Panc1 (cell line): Measurements from ENCODE around the gene CLPTM1. TPM values are rescaled to one million over a fixed set of nuclear protein-coding genes. Genes with fewer than 3 reads are reported as not detected.

Experiments used
- ATAC-seq: fragments of 200-7000 bp; cut with Tn5 transposase; 2 replicates; pipeline ENCODE4 v1.9.1; 2020; ENCODE audit warnings: mild to moderate bottlenecking, moderate library complexity
- BruUV-seq: library from RNA; stranded (reverse); fragments of 400-500 nt; replicated peaks from 2 replicates; lab custom pipeline; 2021; lab: Mats Ljungman, UMichigan
- CTCF ChIA-PET: fragments of 300-600 bp; sonication (Branson Sonifier 250); formaldehyde crosslinking; loops from one replicate; lab custom pipeline; 2022; ENCODE audit warnings: antibody characterized with exemption; lab: Charles Lee
- POLR2A ChIA-PET: fragments of 300-600 bp; sonication (Branson Sonifier 250); formaldehyde crosslinking; loops from one replicate; lab custom pipeline; 2022; ENCODE audit warnings: antibody characterized with exemption; lab: Charles Lee
- DNase-seq: peaks from one replicate; pipeline ENCODE4 v3.0.0-alpha.2; 2010; ENCODE audit warnings: low read depth, low spot score
- H3K27ac ChIP-seq: 2 replicates; pipeline ENCODE4 v1.5.1; 2011; ENCODE audit warnings: mild to moderate bottlenecking, low read length, inconsistent platforms
- H3K27me3 ChIP-seq: fragments of 200-500 bp; sonication (Bioruptor generic); 2 replicates; pipeline ENCODE4 v1.6.0; 2014; ENCODE audit warnings: low read length, inconsistent platforms; ENCODE audit not compliant: control insufficient read depth, insufficient read depth
- H3K36me3 ChIP-seq: fragments of 200-500 bp; sonication (Bioruptor generic); 2 replicates; pipeline ENCODE4 v1.5.1; 2014; ENCODE audit warnings: inconsistent platforms, mild to moderate bottlenecking, low read length, moderate library complexity; ENCODE audit not compliant: control insufficient read depth, insufficient read depth
- H3K4me1 ChIP-seq: 2 replicates; pipeline ENCODE4 v1.5.1; 2011; ENCODE audit warnings: inconsistent platforms, mild to moderate bottlenecking, low read length, moderate library complexity; ENCODE audit not compliant: control insufficient read depth, insufficient read depth
- H3K4me3 ChIP-seq, 2 experiments: 2 replicates each; pipeline ENCODE4 v1.5.1; 2011 to 2012; ENCODE audit warnings: low read depth in 2 of 2, low read length in 2 of 2, mild to moderate bottlenecking in 2 of 2, inconsistent platforms in 1 of 2, moderate library complexity in 1 of 2
- H3K9me3 ChIP-seq: fragments of 200-500 bp; sonication (Bioruptor generic); 2 replicates; pipeline ENCODE4 v1.5.1; 2014; ENCODE audit warnings: low read depth, mild to moderate bottlenecking, inconsistent platforms, low read length, moderate library complexity; ENCODE audit not compliant: control insufficient read depth, insufficient read depth
- CTCF ChIP-seq: fragments of 450-650 bp; IDR thresholded peaks from 2 replicates; pipeline ENCODE4 v1.5.1; 2017; ENCODE audit warnings: mild to moderate bottlenecking
- POLR2AphosphoS5 ChIP-seq: IDR thresholded peaks from 2 replicates; pipeline ENCODE4 v1.6.1; 2012; ENCODE audit warnings: mild to moderate bottlenecking, low read depth, low read length, moderate library complexity
- REST ChIP-seq, 2 experiments: IDR thresholded peaks; 2 replicates each; pipeline ENCODE4 v1.6.1; 2011 to 2012; ENCODE audit warnings: low read depth in 2 of 2, control low read depth in 1 of 2, low read length in 1 of 2, mild to moderate bottlenecking in 1 of 2, moderate library complexity in 1 of 2; ENCODE audit not compliant: insufficient read depth in 1 of 2
- SIN3A ChIP-seq: IDR thresholded peaks from 2 replicates; pipeline ENCODE4 v1.6.1; 2012; ENCODE audit warnings: low read depth, mild to moderate bottlenecking, low read length, moderate library complexity, borderline replicate concordance; ENCODE audit not compliant: insufficient read depth
- TCF7L2 ChIP-seq: IDR thresholded peaks from 2 replicates; pipeline ENCODE4 v1.6.1; 2011; ENCODE audit warnings: mild to moderate bottlenecking, low read depth, low read length, inconsistent platforms
- in situ Hi-C: cut with HindIII; loops from 2 replicates; pipeline ENCODE4 v1.10.0; 2016; ENCODE audit warnings: low sequenced_read_pairs, low pct_unique_long_range_greater_than_20kb
- intact Hi-C: fragments of 100-400 bp; cut with micrococcal nuclease; formaldehyde crosslinking; loops from one replicate; pipeline ENCODE4 v1.10.0; 2022; ENCODE audit not compliant: unreplicated experiment
- total RNA-seq: library from RNA; stranded (reverse); gene quantifications from one replicate; pipeline ENCODE4 v1.2.1, GENCODE V29; 2021; ENCODE audit not compliant: unreplicated experiment

CLPTM1 gene
- total RNA-seq, 1 experiment from 2014 or later, result 98.4 TPM

- CTCF ChIA-PET, result no interaction called here
- no peak for DNase-seq
- POLR2A ChIA-PET, result no interaction called here
- intact Hi-C loops, result no loop called here
- TF ChIP-seq REST (IDR thresholded peaks at IDR 0.05; ENCODE audit: insufficient read depth in 1 of 2, low read depth in 2 of 2, low read length in 1 of 2), result no peak
- TF ChIP-seq SIN3A, result no peak
- no peak for TF ChIP-seq POLR2AphosphoS5
- TF ChIP-seq TCF7L2, result no peak
- TF ChIP-seq CTCF, result no peak
- H3K9me3 ChIP-seq, result no peaks in the 10 kb centered on the region
- no TSS peak for BruUV-seq
- ATAC-seq, result no peak
- no peak overlapping the region for H3K27ac ChIP-seq
- in situ Hi-C loops, result no loop called here
- H3K27me3 ChIP-seq, result no peaks in the 10 kb centered on the region
- H3K36me3 ChIP-seq, result no peaks in the 10 kb centered on the region
- no peak overlapping the region for H3K4me3 ChIP-seq
- H3K4me1 ChIP-seq, result no peaks in the 10 kb centered on the region
These were observed 30.3 kb downstream of the CLPTM1 start for GRCh38 chr19:44985445-44985844.

- in situ Hi-C loops (no loop called here), intact Hi-C loops (no loop called here)
- CTCF ChIA-PET, result no interaction called here
- Histone ChIP-seq H3K27me3 (no peaks in the 10 kb centered on the region), H3K27ac (no peak overlapping the region), H3K9me3 (no peaks in the 10 kb centered on the region), H3K4me3 (no peak overlapping the region), H3K36me3 (no peaks in the 10 kb centered on the region), H3K4me1 (no peaks in the 10 kb centered on the region)
- no peak for DNase-seq
- POLR2A ChIA-PET, result no interaction called here
- BruUV-seq, result no TSS peak
- no peak for ATAC-seq
- TF ChIP-seq SIN3A (no peak), REST (IDR thresholded peaks at IDR 0.05; ENCODE audit: insufficient read depth in 1 of 2, low read depth in 2 of 2, low read length in 1 of 2) (no peak), CTCF (no peak), TCF7L2 (no peak), POLR2AphosphoS5 (no peak)
These were observed 31.2 kb downstream of the CLPTM1 start for GRCh38 chr19:44986389-44986788.
